Measurements from ENCODE around the gene RIMKLB.

Gene RIMKLB, protein sequence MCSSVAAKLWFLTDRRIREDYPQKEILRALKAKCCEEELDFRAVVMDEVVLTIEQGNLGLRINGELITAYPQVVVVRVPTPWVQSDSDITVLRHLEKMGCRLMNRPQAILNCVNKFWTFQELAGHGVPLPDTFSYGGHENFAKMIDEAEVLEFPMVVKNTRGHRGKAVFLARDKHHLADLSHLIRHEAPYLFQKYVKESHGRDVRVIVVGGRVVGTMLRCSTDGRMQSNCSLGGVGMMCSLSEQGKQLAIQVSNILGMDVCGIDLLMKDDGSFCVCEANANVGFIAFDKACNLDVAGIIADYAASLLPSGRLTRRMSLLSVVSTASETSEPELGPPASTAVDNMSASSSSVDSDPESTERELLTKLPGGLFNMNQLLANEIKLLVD

DNA sequence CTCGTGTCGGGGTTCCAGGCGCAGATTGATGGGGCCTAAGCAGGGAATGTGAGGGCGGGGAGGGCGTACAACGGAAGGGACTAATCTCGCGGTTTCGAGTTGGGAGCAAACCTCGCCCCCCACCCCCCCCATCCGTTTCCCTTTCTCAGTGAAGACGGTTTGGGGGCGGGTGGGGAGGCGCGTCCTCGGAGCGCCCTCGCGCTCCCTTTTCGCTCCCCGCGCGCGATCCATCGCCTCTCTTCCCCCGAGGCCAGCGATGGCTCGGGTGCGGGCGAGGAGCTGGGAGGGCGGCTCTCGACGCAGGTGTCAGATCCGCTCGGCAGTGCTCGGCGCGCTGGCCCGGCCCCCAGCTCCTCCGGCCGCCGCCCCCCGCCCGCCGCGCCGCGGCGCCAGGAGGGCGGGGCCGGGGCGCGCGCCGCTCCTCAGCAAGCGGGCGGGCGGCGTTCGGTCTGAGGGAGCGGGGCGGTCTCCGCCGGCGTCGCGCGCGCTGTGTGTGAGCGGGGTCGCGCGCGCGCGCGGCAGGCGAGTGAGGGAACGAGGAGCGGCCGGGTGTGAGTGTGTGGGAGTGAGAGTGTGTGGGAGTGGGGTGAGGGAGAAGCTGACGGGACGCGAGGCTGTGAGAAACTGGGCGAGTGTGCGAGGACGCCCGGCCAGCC lies at the start of gene RIMKLB:
Gene RIMKLB, plus strand, starts transcription at position 516 of the 656 bp plus-strand sequence. CDS start 15,876 bp downstream, outside the sequence.
- DNase-seq (ENCODE audit: low spot score), result peak; percentile 70

DNA sequence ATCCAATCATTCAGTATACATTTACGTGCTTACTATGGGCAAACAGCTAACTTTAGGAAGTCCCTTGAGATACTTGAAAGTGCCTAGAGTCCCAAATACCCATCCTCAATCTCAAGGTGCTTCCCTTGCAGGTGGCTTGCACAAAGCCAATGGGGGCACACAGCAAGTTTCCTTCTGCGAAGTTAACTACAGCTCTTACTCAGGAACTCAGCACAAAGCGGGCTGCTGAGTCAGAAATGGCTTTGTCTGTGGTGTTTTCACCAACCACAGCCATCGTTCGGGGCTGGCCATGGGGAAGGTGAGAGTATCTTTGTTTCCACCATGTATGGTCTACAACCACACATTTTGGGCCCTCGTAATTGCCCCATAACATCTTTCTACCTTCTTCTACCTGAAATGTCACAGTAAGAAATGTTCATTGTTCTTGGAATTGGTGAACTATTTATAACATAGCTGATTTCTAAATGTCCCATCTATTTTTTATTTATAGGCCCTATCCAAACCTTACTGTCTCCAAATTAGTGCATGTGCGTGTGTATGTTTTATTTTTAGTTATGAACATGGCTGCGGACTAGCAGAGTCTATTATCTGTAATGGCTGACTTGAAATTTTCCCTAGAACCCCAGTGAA lies 49.1 kb upstream of the RIMKLB start:
- DNase-seq (ENCODE audit: low spot score), result no peak

DNA sequence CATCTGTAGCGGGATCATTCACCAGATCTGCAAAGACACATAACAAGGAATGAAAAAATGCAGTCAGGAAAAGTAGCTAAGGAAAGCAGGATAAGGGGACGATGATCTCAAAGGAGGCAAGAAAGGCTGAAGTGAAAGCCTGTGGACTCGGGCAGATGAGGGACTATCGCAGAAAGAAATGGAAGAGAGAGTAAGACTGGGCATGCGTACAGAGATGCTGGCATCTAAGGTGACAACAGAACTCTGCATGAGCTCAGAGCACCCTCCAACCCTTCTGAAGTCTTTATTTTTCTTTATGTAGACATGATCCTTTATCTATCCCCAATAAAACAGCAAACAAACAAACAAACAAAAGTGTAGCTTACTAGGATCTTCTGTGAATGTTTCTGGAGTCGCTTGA lies 42.4 kb upstream of the RIMKLB start:
- DNase-seq (ENCODE audit: low spot score), result no peak

DNA sequence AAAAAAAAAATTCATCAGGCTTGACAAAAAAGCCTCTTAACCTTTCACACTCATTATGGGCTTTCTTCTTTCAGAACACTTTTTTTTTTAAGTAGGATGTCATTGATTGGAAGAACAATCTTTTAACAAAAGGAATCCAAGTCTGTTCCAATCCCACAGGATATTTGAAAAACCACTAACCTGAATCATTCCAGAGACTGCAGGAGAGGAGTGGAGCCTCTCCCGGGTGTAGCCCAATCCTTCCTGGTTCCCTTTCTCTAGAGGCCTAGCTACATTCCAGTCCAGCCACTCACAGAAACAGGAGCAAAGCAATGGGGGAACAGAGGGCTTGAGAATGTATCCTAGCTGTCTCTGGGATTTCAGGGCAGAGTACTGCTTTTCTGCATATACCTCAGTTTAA lies 39.4 kb upstream of the RIMKLB start:
- DNase-seq (ENCODE audit: low spot score), result no peak

DNA sequence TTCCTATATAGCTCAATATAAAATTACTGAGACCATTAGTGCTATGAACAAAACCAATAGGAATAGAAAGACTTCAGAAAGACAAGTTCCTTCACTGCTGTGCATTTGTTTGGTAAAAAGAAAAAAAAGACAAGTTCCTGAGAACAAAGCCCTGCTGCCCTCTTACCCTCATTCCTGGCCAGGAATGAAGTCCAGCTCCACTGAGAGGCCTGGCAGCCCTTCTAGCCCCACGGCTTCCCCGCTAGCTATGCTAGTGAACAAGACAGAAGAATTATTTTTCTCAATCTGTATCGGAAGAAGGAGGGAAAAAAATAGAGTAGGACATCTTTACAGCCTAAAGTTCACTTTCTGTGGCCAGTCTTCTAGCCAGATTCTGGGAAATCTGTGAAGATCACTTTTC lies 36.8 kb upstream of the RIMKLB start:
- DNase-seq (ENCODE audit: low spot score), result no peak

DNA sequence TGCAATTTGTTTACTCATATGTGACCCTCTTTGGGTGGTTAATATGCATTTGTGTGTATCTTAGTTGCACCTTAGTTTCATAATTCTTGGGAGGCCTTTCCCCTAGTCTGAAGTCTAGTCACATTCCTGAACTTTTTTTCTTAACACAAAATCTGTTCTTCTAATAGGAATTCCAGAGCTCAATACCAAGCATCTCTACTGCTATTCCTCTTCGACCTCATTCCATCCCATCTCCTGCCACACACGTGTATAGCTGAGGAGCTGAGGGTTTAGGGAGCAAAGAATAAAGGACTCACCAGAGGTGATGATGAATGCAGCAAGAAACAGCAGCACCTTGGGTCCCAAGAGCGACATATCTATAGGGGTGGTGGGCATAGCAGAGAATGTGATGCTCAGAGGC lies 36.0 kb upstream of the RIMKLB start:
- no peak for DNase-seq (ENCODE audit: low spot score)

DNA sequence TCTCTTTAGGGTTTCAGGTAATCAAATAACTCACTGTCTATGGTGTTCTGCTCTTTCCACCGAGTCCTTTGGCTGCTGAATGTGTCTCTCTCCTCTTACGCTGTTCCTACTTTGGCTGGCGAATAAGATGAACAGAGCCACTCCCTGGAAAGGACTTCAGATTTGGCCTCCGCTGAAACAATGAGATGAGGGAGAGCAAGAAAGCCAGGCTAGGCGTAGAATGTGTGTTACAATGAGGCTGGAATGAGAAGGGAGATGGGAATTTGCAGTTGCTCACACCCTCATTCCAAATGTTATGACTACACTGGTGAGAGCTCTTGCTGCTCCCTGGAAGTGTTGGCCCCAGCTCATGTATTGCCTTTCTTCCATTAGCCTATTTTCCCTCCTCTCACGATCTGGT lies 35.2 kb upstream of the RIMKLB start, which contains the start of gene MFAP5:
Gene MFAP5, minus strand, starts transcription at position 234 of the 400 bp plus-strand sequence. CDS start 722 bp downstream, outside the sequence.
- no peak for DNase-seq (ENCODE audit: low spot score)

DNA sequence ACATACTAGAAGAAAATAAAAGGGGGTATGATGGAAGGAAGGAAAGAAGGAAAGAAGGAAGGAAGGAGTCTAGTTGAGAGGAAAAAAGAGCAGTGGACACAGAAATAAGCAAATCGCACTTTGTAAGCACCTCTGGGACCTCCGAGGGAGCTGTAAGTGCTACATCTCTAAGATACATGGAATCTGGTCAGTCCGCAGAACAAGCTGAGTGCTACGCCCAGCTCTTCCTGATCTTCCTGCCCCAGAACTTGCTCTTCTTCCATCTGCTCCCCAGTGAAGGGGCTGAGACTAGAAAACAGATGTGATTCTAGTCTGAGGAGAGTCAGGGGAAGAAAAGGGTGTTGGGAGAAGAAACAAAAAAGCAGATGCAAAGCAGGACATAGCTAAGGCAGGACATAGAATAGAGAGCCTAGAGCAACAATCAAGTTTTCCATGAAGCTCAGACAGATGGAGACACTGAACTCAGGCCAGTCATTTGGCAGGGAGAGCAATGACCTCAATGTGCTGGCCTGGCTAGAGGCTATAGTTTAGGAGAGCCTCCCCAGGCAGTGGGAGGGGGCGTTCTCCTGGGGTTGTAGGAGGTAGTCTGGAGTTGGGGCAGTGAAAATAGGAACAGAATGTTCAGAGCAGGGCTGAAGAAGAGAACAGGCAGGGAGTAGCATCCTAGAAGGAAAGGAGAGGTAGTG lies 33.4 kb upstream of the RIMKLB start:
- no peak for DNase-seq (ENCODE audit: low spot score)

DNA sequence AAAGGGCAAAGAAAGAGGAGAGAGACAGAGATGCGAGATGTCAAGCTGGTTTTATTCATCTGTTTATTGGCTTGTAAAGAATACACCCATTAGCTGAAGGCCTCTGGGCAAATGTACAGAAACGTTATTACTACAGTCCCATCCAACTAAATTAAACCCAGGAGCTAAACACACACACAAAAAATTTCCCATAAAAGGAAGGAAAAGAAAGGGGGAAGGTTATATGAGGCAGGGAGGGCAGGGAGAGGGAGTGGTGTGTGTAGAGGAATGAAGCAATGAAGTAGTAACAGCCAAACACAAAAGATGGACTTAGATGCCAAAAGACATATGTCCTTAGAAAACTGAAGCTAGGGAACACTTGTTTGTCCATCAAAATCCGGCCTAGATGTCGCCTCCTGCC lies 32.0 kb upstream of the RIMKLB start:
- DNase-seq (ENCODE audit: low spot score), result no peak

DNA sequence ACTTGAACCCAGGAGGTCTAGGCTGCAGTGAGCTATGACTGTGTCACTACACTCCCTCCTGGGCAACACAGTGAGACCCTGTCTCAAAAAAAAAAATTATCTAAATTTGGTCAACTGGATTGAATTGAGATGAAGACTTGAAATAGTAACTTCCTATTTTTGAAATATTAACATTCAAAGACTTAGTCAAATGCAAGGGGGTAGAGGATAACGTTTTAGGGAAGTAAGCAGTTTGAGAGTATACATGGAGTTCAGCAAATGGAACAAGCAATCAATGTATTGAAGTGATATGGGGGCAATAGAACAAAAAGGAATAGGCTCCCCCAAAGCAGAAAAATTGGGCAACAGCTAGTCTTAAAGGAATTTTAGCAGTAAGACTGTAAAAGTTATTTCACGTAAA lies 30.5 kb upstream of the RIMKLB start:
- no peak for DNase-seq (ENCODE audit: low spot score)

DNA sequence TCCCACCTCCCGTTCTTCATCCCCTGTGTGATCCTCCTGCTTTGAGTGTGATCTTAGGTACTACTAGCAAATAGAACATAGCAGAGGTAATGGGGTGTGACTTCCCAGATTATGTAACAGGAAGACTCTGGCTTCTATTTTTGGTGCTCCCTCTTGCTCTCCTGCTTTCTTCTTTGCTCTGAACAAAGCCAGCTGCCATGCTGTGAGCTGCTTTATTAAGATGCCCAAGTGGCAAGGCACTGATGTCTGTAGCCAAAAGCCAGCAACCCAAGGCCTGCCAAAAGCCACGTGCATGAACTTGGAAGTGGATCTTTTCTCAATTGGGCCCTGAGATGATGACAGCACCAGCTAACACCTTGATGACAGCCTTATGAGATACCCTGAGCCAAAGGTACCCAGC lies 29.4 kb upstream of the RIMKLB start:
- no peak for DNase-seq (ENCODE audit: low spot score)

DNA sequence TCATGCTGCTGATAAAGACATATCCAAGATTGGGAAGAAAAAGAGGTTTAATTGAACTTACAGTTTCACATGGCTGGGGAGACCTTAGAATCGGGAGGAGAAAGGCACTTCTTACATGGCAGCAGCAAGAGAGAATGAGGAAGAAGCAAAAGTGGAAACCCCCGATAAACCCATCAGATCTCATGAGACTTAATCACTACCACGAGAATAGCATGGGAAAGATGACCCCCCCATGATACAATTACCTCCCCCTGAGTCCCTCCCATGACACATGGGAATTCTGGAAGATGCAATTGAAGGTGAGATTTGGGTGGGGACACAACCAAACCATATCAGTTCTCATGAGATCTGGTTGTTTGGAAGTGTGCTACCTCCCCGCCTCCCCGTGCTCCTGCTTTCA lies 25.4 kb upstream of the RIMKLB start:
- DNase-seq (ENCODE audit: low spot score), result no peak

DNA sequence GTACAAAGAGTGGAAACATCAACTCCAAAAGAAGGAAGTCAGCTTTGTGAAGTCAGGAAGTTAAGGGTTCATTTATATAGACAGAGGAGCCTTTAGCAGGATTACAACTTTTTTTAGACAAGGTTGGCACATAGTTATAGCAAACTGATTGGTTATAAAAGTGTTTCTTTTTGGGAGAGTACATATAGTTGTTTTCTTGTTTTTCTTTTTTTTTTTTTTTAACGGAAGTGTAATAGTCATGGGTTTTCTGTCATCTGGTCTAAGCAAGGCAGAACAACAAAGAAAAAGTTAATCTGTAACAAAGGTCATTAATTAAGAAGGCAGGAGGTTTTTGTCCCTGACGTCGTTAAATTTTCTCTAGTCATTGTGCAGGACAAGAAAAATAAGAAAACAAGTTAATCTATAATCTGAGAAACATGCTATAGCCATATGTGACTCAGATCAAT lies 22.2 kb upstream of the RIMKLB start:
- no peak for DNase-seq (ENCODE audit: low spot score)

DNA sequence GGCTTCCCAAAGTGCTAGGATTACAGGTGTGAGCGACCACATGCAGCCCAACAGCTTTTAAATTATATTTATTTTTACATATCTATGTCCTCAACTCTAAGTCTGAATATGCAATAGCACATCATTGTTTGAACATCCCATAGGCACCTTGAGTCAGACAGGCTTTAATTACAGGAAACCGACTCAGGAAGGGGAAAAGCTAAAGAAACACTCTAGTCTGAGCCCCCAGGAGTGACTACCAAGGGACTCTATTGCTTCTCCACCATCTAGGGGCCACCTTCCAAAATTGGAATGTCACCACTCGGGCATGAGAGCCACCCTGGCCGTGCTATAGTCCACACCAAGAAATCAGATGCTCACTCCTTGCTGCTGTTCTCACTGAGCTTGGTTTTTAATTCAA lies 21.1 kb upstream of the RIMKLB start:
- DNase-seq (ENCODE audit: low spot score), result no peak

DNA sequence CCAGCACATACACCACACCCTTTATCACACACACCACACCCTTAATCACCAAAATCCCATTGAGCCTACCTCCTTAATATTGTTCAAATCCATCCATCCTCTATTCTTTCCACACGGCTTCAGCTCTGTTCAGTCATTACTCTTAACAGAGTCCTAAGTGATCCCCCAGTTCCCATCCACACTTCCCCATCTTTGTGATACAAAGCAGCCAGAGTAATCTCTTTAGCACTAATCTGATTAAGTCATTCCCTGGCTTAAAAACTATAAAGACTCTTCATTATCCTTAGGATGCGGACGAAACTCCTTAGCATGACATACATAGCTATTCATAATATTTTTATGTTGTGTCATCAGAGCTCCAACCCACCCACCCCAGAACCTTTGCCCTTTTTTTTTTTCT lies 20.4 kb upstream of the RIMKLB start:
- DNase-seq (ENCODE audit: low spot score), result no peak

DNA sequence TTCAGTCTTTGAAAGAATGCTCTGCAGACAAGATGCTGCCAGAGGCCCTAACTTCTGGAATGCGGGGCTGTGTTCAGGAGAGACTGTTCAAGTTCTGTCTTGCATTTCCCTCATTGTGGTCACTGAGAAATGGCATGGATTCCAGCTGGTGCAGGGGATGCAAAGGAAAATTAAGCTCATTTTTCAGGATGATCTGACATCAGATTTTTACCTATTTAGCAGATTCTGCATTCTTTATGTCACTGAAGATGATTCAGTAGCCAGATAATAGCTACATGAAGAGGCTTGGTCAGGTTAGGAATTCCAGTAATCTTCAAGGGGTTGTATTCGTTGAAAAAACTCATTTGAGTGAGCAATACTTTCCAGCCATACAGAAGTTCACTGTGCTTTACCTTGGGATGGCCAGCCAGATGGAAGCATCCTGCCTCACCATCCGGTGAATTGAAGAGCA lies 19.1 kb upstream of the RIMKLB start:
- DNase-seq (ENCODE audit: low spot score), result no peak

DNA sequence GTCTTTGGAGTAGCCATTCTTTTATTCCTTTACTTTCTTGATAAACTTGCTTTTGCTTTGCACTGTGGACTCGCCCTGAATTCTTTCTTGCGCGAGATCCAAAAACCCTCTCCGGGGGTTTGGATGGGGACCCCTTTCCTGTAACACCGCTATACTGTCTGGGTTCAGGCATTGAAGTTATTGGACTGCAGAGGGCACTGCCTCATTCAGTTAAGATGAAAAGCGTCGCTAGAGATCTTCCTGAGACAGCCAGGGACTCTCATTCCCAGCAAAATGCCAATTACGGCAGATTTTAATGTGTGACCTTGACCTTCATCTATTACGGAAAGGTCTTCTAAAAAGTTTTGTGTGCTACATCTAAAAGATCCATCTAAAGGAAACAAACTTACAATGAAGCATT lies 17.3 kb upstream of the RIMKLB start:
- DNase-seq (ENCODE audit: low spot score), result no peak

DNA sequence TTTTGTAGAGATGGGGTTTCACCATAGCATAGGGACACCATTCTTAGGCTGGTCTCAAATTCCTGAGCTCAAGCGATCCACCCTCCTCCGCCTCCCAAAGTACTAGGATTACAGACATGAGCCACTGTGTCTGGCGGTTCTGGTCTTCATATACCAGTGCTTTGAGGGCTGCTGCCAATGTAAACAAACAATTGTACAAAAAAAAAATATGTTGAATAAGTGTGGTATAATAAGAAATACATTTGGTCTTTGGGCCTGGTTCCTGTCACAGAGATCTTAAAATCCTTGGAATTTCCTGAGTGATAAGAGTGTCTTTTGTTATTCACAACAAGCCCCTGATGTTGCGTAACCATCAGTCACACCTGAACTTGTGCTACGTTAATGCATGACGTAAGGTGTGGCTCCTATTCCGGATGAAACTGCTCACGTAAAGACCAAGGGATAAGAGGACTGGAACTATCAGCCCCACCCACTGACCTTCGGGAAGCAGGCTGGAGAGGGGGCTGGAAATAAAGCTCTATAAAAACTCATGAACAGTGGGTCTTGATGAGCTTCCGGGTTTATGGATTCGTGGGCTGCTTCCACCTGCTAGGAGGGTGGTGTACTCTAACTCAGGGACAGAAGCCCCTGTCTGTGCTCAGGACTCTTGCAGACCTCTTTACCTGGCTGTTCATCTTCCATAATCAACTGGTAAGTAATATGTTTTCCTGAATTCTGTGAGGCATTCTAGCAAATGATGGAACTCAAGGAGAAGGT lies 16.5 kb upstream of the RIMKLB start:
- DNase-seq (ENCODE audit: low spot score), result no peak

DNA sequence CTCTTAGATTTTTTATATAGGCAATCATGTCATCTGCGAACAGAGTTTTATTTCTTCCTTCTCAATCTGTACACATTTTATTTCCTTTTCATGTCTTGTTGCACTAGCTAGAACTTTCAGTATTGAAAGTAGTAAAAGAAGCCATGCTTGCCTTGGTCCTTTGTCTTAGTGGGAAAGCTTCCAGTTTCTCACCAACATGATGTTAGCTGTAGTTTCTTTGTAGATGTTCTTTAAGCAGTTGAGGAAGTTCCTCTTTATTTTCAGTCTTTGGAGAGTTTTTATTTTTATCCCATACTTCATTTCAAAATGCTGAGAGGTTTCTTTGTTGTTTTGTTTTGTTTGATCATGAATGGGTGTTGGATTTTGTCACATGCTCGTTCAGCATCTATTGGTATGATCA lies 12.7 kb upstream of the RIMKLB start:
- DNase-seq (ENCODE audit: low spot score), result no peak

DNA sequence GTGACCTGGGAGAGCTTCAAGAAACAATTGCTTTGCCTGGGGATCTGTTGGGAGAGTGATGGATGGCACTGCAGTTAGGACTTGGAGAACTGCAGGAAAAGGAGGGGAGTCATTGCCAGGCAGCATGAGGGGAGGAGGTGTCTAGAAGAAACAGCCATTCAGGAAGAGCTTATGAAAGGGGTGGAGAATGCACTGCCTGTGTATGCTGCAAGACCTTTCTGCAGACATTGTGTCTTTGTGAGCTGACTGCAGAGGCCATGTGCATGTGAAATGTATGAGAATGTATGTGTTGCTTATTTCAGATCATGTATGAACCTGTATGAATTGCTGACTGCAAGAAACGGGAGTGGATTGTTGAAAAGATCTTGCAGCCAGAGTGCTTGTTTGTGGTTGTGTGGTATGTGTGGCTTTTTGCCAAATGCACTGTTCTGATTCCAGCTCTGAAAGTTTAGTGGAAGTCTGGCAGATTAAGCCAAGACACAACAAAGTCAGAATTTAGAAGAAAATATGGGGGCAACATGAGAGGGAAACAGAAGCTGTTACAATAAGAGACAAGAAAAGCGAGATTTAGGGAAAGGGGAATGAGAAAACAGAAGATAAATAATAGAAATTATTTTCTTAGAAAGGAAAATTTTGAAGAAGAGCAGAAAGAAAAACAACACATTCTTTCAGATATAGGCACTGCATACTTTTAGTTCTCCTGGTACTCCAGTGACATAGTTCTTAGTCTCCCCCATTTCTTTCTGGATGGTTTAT lies 9.8 kb upstream of the RIMKLB start:
- no peak for DNase-seq (ENCODE audit: low spot score)

DNA sequence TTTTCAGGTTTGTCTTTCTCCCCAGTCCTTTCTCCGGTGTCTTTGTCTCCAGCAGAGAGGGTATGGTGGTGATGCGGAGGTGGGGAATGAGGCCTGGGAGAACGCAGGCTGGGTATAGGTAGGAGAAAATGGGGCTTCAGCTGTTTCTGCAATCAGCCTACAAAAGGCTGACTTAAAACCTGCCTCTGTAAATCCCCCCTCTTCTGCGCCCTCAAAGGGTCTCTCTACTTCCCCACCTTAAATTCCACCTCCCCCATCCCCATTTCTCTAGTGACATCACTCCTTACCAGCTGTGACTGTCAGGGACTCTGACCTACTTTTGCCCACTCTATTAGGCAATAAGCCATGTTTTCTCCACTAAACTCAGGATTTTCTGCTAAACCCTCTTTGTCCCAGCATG lies 8.1 kb upstream of the RIMKLB start:
- DNase-seq (ENCODE audit: low spot score), result no peak

Data from HuH-7 (cell line).